Measurements from ENCODE around the gene TGFBR3L. TPM values are rescaled to one million over a fixed set of nuclear protein-coding genes. Genes with fewer than 3 reads are reported as not detected.

Gene TGFBR3L
- total RNA-seq, 1 experiment from 2014 or later, result 12.5 TPM

DNA sequence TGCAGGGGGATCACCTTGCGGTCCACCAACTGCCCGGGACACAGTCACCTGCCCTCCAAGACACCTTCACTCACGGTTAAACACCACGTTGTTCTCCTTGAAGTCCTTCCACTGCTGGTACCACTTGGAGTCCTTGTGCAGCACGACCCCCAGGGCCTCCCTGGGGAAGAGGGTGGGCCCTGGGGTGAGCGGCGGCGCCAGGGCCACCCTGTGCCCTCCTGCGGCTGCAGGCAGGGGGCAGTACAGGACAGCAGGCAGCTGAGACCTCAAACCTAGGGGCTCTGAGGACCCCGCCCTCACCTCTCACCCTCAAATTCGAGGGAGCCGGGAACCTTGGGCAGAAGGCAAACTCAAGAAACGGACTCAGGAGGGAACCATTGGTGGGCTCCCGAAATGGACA, 18.8 kb downstream of the TGFBR3L start:
- Histone ChIP-seq H3K27me3 (ENCODE audit: control insufficient read depth, insufficient read depth, low read length) (no peaks in the 10 kb centered on the region), H3K9me3 (ENCODE audit: control insufficient read depth, insufficient read depth, low read depth, low read length) (no peaks in the 10 kb centered on the region), H3K4me3 (ENCODE audit: low read depth in 2 of 2, low read length in 2 of 2) (no peak overlapping the region), H3K4me1 (ENCODE audit: control insufficient read depth, insufficient read depth, low read length) (peaks cover 22% of the 10 kb centered on the region), H3K36me3 (ENCODE audit: control insufficient read depth, insufficient read depth, low read length) (no peaks in the 10 kb centered on the region; the same call in 1 of the 2 replicates), H3K27ac (ENCODE audit: low read length) (no peak overlapping the region)
- no TSS peak for BruUV-seq (replicated peaks)
- intact Hi-C loops (cut with micrococcal nuclease; ENCODE audit: unreplicated experiment), result no loop called here
- ChIA-PET CTCF (no interaction called here), POLR2A (no interaction called here)
- in situ Hi-C loops (cut with HindIII; ENCODE audit: low pct_unique_long_range_greater_than_20kb, low sequenced_read_pairs), result no loop called here
- TF ChIP-seq, protein P1, sequence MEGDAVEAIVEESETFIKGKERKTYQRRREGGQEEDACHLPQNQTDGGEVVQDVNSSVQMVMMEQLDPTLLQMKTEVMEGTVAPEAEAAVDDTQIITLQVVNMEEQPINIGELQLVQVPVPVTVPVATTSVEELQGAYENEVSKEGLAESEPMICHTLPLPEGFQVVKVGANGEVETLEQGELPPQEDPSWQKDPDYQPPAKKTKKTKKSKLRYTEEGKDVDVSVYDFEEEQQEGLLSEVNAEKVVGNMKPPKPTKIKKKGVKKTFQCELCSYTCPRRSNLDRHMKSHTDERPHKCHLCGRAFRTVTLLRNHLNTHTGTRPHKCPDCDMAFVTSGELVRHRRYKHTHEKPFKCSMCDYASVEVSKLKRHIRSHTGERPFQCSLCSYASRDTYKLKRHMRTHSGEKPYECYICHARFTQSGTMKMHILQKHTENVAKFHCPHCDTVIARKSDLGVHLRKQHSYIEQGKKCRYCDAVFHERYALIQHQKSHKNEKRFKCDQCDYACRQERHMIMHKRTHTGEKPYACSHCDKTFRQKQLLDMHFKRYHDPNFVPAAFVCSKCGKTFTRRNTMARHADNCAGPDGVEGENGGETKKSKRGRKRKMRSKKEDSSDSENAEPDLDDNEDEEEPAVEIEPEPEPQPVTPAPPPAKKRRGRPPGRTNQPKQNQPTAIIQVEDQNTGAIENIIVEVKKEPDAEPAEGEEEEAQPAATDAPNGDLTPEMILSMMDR (IDR thresholded peaks at IDR 0.05), result no peak; the same call in 1 of the 2 replicates
- TF ChIP-seq TCF7L2 (IDR thresholded peaks at IDR 0.05; ENCODE audit: low read depth, low read length) (no peak), POLR2AphosphoS5 (IDR thresholded peaks at IDR 0.05; ENCODE audit: low read depth, low read length) (no peak), SIN3A (IDR thresholded peaks at IDR 0.05; ENCODE audit: borderline replicate concordance, insufficient read depth, low read depth, low read length) (no peak)
- TF ChIP-seq, protein P2, sequence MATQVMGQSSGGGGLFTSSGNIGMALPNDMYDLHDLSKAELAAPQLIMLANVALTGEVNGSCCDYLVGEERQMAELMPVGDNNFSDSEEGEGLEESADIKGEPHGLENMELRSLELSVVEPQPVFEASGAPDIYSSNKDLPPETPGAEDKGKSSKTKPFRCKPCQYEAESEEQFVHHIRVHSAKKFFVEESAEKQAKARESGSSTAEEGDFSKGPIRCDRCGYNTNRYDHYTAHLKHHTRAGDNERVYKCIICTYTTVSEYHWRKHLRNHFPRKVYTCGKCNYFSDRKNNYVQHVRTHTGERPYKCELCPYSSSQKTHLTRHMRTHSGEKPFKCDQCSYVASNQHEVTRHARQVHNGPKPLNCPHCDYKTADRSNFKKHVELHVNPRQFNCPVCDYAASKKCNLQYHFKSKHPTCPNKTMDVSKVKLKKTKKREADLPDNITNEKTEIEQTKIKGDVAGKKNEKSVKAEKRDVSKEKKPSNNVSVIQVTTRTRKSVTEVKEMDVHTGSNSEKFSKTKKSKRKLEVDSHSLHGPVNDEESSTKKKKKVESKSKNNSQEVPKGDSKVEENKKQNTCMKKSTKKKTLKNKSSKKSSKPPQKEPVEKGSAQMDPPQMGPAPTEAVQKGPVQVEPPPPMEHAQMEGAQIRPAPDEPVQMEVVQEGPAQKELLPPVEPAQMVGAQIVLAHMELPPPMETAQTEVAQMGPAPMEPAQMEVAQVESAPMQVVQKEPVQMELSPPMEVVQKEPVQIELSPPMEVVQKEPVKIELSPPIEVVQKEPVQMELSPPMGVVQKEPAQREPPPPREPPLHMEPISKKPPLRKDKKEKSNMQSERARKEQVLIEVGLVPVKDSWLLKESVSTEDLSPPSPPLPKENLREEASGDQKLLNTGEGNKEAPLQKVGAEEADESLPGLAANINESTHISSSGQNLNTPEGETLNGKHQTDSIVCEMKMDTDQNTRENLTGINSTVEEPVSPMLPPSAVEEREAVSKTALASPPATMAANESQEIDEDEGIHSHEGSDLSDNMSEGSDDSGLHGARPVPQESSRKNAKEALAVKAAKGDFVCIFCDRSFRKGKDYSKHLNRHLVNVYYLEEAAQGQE (IDR thresholded peaks at IDR 0.05; ENCODE audit: insufficient read depth in 1 of 2, low read depth in 2 of 2, low read length in 1 of 2), result no peak
- ATAC-seq (no peak), DNase-seq (ENCODE audit: low read depth, low spot score) (no peak)

DNA sequence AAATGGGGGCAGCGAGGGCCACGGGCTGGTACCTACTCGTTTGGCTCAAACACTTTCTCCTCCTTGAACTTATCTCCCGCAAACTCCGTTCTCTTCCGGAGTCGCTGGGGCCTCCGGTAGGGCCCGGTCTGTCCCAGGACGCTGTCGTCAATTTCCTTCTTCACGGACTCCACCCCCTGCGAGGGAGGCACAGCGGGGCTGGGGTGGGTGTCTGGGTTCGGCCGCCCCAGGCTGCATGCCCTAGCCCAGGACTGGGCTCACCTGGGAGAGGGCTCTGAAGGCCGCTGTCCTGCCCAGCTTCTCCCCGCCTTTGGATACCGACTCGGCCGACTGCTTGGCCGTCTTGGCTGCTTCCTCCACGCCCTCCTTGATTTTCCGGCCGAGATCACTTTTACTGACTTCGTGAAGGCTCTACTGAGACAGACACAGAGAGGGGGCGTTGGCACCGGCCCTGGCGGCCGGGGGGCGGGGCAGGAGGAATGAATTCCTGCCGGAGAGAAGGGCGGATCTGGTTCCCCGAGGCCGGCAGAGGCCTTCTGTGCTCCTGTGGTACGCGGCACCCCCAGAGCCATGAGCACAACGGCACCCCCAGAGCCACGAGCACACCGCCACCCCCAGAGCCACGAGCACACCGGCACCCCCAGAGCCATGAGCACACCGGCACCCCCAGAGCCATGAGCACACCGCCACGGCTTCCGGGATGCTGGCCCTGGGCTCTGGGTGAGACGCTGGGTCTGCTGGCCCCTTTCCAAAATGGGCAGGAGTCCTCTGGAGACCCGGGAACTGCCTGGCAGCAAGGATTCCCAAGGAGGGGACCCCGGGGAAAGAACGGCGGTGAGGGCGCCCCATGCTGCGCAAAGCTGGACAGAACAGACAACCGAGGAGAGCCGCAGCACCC, 19.4 kb downstream of the TGFBR3L start:
- ATAC-seq, result no peak
- in situ Hi-C loops (cut with HindIII; ENCODE audit: low pct_unique_long_range_greater_than_20kb, low sequenced_read_pairs) (no loop called here), intact Hi-C loops (cut with micrococcal nuclease; ENCODE audit: unreplicated experiment) (no loop called here)
- H3K9me3 ChIP-seq (ENCODE audit: control insufficient read depth, insufficient read depth, low read depth, low read length), result no peaks in the 10 kb centered on the region
- no peaks in the 10 kb centered on the region; the same call in 1 of the 2 replicates for H3K36me3 ChIP-seq (ENCODE audit: control insufficient read depth, insufficient read depth, low read length)
- TF ChIP-seq POLR2AphosphoS5 (IDR thresholded peaks at IDR 0.05; ENCODE audit: low read depth, low read length) (no peak), TCF7L2 (IDR thresholded peaks at IDR 0.05; ENCODE audit: low read depth, low read length) (no peak), SIN3A (IDR thresholded peaks at IDR 0.05; ENCODE audit: borderline replicate concordance, insufficient read depth, low read depth, low read length) (no peak)
- TF ChIP-seq, protein P1 (IDR thresholded peaks at IDR 0.05), result no peak
- TF ChIP-seq, protein P2 (IDR thresholded peaks at IDR 0.05; ENCODE audit: insufficient read depth in 1 of 2, low read depth in 2 of 2, low read length in 1 of 2), result no peak
- peaks cover 15% of the 10 kb centered on the region for H3K4me1 ChIP-seq (ENCODE audit: control insufficient read depth, insufficient read depth, low read length)
- no TSS peak for BruUV-seq (replicated peaks)
- POLR2A ChIA-PET, result no interaction called here
- no peaks in the 10 kb centered on the region for H3K27me3 ChIP-seq (ENCODE audit: control insufficient read depth, insufficient read depth, low read length)
- no peak overlapping the region for H3K4me3 ChIP-seq (ENCODE audit: low read depth in 2 of 2, low read length in 2 of 2)
- CTCF ChIA-PET, result no interaction called here
- H3K27ac ChIP-seq (ENCODE audit: low read length), result no peak overlapping the region
- DNase-seq (ENCODE audit: low read depth, low spot score), result no peak

Measured in Panc1 (cell line).